Posterior cingulate gyrus (tissue), 11 donors: ENCODE data around the gene SYNRG.

ENCODE experiments used
- DNase-seq, 10 donors: peaks; one replicate each; pipeline versions ENCODE4 v3.0.0 to v3.0.0-alpha.2; 2020 to 2021; ENCODE audit warnings: mixed read lengths in 3 of 10
- intact Hi-C: fragments of 100-400 bp; cut with DNase I; formaldehyde crosslinking; loops from one replicate; pipeline ENCODE4 v1.15.1; 2023

Gene SYNRG

GRCh38 chr17:37507111-37507510 lies 102.1 kb downstream of the SYNRG start:
- DNase-seq: peak in 4 of 10 donors; percentile 29 to 89 (median 37)
- intact Hi-C loops: no loop called here

- peak in 8 of 10 donors; percentile 62 to 96 (median 71) for DNase-seq
- intact Hi-C loops: no loop called here
Measured at GRCh38 chr17:37506678-37507077, 102.5 kb downstream of the SYNRG start.

- DNase-seq: no peak
- intact Hi-C loops: no loop called here
Measured at GRCh38 chr17:37505333-37505732, 103.9 kb downstream of the SYNRG start.

DNA sequence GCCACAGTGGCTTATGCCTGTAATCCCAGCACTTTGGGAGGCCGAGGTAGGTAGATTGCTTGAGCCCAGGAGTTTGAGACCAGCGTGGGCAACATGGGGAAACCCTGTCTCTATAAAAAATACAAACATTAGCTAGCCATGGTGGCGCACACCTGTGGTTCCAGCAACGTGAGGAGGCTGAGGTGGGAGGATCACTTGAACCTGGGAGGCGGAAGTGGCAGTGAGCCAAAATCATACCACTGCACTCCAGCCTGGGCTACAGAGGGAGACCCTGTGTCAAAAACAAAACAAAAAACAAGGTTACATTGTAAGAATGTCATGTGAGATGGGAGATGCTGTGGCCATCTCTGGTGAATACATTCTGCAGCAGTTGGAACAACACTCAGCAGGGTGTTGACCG lies 106.1 kb downstream of the SYNRG start:
- intact Hi-C loops: no loop called here
- DNase-seq: peak in 2 of 10 donors; percentile 23 to 25

- peak in 1 of 10 donors; percentile 12 for DNase-seq
- intact Hi-C loops: no loop called here
Measured at GRCh38 chr17:37502009-37502936, 106.9 kb downstream of the SYNRG start.

GRCh38 chr17:37500378-37500777 lies 108.8 kb downstream of the SYNRG start:
- DNase-seq: no peak
- intact Hi-C loops: no loop called here

GRCh38 chr17:37494971-37495370 lies 114.2 kb downstream of the SYNRG start:
- peak in 1 of 10 donors; percentile 43 for DNase-seq

DNA sequence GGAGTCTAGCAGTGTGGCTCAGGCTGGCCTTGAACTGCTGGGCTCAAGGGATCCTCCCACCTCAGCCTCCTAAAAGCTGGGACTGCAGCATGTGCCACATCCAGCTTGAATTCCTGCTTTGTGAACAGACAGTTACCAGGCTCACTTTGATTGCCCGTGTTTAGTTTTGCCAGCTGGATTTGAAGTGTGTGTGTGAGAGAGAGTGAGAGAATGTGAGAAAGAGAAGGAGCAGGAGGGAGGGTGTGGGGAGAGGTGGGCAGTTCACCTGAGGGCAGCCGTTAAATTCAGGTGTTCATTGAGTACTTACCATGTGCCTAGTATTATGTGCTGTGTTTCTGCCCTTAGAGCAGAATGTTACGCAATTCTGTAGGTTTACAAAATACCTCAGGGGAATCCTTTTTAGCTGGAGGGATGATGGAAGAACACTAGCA lies 114.8 kb downstream of the SYNRG start:
- peak in 1 of 10 donors; percentile 42 for DNase-seq
- intact Hi-C loops: loop anchor here (10.0 kb wide), 1 partner anchor 110 kb away; the partner anchor contains the start of gene SYNRG

More at GRCh38 chr17:37494971-37495370, 114.2 kb downstream of the SYNRG start:
- intact Hi-C loops: loop anchor here (10.0 kb wide), 1 partner anchor 110 kb away; the partner anchor contains the start of gene SYNRG

GRCh38 chr17:37493249-37494027 lies 115.8 kb downstream of the SYNRG start:
- DNase-seq: no peak
- intact Hi-C loops: loop anchor here (10.0 kb wide), 1 partner anchor 111 kb away; the partner anchor contains the start of gene SYNRG

- intact Hi-C loops: loop anchor here (10.0 kb wide), 1 partner anchor 113 kb away; the partner anchor contains the start of gene SYNRG
- no peak for DNase-seq
Measured at GRCh38 chr17:37492167-37492566, 117.1 kb downstream of the SYNRG start.

DNA sequence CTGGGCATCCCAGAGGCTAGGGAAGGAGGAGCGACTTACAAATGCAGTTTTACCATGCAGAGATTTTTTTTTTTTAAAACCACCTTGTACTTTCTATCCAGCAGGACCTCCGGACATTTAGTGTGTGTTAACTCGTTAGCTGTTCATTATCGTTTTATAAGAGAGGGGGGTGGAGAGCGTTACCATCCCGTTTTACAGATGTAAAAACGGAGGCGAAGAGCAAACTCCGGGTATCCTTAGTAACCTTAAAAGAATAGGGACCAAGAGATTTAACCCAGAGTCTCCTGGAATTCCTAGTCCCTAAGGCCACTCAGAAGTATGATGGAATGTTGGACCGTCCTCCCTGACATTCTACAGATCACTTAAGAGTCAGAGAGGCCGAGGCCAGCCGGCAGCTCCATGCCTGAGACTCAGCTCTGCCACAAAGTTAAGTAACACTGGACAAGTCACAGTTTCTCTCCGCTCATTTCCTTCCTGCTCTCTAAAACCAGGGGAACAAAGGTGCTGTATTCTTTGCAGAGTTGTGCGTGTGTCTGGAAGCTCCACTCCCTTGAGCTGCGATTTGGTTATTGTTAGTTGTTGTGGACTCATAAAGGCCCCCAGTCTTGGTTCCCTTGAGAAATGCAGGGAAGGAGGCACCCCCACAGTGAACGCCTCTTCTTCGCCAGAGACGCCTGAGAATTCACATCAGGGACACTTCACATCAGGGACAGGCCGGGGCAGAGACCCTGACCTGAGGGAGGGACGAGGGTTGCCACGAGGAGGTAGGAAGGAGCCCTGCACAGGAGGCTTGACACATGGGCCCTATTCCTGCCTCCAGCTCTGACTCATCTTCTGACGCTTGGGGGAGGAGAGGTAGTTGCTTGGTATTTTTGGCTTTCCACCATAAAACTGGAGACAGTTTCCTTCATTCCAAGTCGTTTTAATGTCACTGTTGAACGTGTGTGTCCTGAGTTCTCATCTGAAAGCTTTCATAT lies 118.3 kb downstream of the SYNRG start:
- intact Hi-C loops: loop anchor here (10.0 kb wide), 1 partner anchor 114 kb away; the partner anchor contains the start of gene SYNRG
- peak in 6 of 10 donors; percentile 17 to 89 (median 34) for DNase-seq

- intact Hi-C loops: loop anchor here (10.0 kb wide), 1 partner anchor 115 kb away; the partner anchor contains the start of gene SYNRG
- DNase-seq: peak; percentile 20 to 91 (median 53)
Measured at GRCh38 chr17:37490022-37490587, 119.1 kb downstream of the SYNRG start.

DNA sequence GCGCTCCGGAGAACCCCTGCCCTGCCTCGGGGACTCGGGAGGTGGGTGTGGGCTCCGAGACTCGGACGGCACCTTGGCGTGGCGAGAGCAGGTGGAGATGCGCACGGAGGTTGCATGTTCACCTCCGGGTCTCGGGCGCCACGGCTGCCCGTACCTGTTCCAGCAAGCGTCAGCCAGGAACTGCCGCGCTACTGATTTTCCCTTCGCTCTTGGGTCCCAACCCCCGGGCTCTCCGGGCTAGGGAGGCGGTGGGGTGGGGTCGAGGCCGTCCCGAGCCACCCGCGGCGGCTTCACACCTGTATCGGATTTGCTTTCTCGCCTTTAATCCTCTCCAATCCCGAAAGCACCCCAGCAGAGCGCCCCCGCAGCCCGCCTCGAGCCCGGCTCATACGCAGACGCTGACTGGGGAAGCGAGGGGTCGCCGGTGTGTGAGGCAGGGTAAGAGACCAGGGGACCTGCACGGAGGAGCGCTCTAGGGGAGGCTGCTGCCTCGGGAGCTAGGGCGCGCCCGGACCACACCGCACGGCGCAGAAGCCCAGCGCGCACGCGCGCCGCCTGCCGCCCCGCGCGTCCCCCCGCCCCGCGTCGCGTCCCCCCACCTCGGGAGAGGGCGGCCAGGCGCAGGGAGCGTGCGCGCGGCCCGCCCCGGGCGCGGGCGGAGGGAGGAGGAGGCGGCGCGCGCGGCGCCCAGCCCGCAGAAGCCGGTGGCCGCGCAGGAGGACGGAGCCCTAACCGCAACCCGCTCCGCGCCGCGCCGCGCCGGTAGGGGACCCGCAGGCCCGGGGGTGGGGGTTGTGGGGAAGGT lies 119.8 kb downstream of the SYNRG start, which contains the start of gene DUSP14:
Gene DUSP14, plus strand, starts transcription at position 695 of the 805 bp plus-strand sequence. CDS start 22,382 bp downstream, outside the sequence.
- peak; percentile 63 to 97 (median 80) for DNase-seq
- intact Hi-C loops: loop anchor here (2.0 to 10.0 kb wide), 3 partner anchors 83 to 135 kb away; partner anchors contain the start of genes ACACA, SYNRG and TADA2A

- intact Hi-C loops: loop anchor here (2.0 to 10.0 kb wide), 2 partner anchors 82 to 134 kb away; partner anchors contain the start of genes ACACA and TADA2A
- peak; percentile 26 to 92 (median 50) for DNase-seq
Measured at GRCh38 chr17:37488607-37489196, 120.5 kb downstream of the SYNRG start.

DNA sequence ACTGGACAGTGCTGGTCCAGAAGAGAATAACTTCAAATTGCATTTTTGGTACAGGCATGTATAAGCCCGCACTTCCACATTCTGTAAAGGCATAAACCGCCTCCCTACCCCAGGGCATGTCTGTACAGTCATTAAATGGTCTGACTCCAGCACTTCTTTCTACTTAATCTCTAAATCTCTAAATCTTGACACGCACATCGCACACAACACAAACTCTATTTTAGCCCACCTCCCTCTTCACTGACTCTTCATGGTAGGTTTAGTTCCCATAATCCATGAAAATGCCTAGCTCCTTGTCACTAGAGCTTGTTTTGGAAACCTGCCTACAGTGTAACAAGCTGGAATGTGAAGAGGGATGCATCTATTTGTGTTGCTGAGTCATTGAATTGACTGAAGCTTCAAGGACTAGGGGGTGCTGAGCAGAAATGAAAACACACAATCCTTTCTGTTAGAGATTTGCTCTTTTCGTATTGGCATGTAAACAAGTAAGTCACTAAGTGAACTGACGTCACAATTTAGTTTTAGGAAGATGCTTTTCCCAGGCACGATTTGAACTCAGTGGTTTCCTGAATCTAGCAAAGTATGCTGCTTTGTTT lies 121.1 kb downstream of the SYNRG start:
- no peak for DNase-seq

GRCh38 chr17:37485938-37486570 lies 123.2 kb downstream of the SYNRG start:
- DNase-seq: no peak
- intact Hi-C loops: loop anchor here (10.0 kb wide), 1 partner anchor 131 kb away; no protein-coding TSS in a partner anchor

More for the DNA sequence above, 121.1 kb downstream of the SYNRG start:
- intact Hi-C loops: loop anchor here (2.0 to 10.0 kb wide), 2 partner anchors 81 to 133 kb away; partner anchors contain the start of genes ACACA and TADA2A
